Measurements from ENCODE around the gene BST2.

DNA sequence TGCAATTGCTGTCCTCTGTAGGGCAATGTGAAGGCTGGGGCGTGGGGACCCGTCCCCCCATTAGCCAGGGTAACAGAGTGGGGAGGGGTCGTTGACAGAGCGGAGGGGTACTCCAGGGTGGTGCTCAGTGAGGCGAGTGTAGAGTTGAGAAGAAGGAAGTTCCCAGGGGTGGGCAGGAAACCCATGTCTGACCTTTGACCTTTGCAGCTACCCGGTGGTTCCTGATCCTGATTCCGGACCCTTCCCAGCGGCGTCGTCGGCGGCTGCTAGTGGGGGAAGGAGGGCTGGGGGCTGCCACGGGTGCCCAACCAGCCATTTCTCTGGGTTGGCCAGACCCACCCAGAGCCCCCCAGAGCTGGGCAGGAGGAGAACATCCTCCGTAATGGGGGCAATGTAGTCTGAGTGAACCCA lies 26.2 kb downstream of the BST2 start:
- TF ChIP-seq EP300 (IDR thresholded peaks at IDR 0.05) = no peak
- no peak for TF ChIP-seq CTCF (IDR thresholded peaks at IDR 0.05)
- TF ChIP-seq POLR2A (IDR thresholded peaks at IDR 0.05; ENCODE audit: low read depth) = no peak
- TF ChIP-seq POLR2AphosphoS5 (IDR thresholded peaks at IDR 0.05) = no peak
